HEK293T (cell line): Measurements from ENCODE around the gene TCERG1L.

Experiments
- ARNT ChIP-seq: fragments of 450-650 bp; IDR thresholded peaks from 2 replicates; pipeline ENCODE4 v1.6.1; 2017; ENCODE audit warnings: mild to moderate bottlenecking
- BHLHE40 ChIP-seq: fragments of 450-650 bp; IDR thresholded peaks from 2 replicates; pipeline ENCODE4 v1.6.1; 2016; ENCODE audit warnings: mild to moderate bottlenecking, moderate library complexity, borderline replicate concordance
- CTBP1 ChIP-seq: fragments of 450-650 bp; IDR thresholded peaks from 2 replicates; pipeline ENCODE4 v1.6.1; 2016; ENCODE audit warnings: borderline replicate concordance
- ELF4 ChIP-seq: fragments of 450-650 bp; IDR thresholded peaks from 2 replicates; pipeline ENCODE4 v1.6.1; 2017; ENCODE audit warnings: antibody characterized with exemption
- FOXA1 ChIP-seq: fragments of 450-650 bp; IDR thresholded peaks from 2 replicates; pipeline ENCODE4 v1.6.1; 2016; ENCODE audit warnings: mild to moderate bottlenecking
- FOXM1 ChIP-seq: fragments of 450-650 bp; IDR thresholded peaks from 2 replicates; pipeline ENCODE4 v1.6.1; 2017; ENCODE audit warnings: mild to moderate bottlenecking, borderline replicate concordance
- NFRKB ChIP-seq: fragments of 450-650 bp; IDR thresholded peaks from 2 replicates; pipeline ENCODE4 v1.6.1; 2016; ENCODE audit warnings: mild to moderate bottlenecking, moderate library complexity
- SP1 ChIP-seq: fragments of 450-650 bp; IDR thresholded peaks from 2 replicates; pipeline ENCODE4 v1.6.1; 2017
- TARDBP ChIP-seq: fragments of 450-650 bp; IDR thresholded peaks from 2 replicates; pipeline ENCODE4 v1.6.1; 2016
- ZNF384 ChIP-seq: fragments of 450-650 bp; IDR thresholded peaks from 2 replicates; pipeline ENCODE4 v1.6.1; 2016

DNA sequence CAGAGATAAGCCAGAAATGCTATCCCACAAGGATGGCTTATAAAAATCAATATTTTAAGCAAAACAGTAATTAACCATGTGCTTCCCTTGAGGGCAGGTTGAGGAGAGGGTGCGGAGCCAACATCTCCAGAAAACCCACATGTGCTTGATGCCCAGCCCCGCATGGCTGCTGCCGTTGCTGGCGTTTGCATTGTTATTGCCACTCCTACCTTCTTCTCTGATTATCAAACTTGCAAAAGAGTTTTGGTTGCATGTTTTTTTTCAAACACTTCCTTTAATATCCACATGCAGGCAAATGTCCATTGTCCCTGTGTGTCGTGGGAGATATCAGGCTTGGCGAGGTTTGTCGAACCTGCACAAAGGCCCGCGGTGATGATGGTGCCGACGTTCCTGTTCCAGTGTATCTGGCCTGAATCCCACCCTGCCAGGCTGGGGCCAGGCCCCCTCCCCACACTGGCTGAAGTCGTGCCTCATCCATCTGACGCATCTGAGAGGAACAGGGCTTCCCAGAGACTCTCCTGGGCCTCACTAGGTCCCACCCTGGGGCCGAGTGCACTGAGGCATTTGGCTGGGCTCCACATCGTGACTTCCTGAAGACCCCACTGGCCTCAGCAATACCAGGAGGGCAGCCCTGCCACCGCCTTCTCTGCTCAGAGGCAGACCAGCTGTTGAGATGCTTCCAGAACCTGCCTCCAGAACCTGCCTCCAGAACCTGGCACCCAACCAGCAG lies 40.9 kb downstream of the TCERG1L start:
- TF ChIP-seq TARDBP (no peak), ELF4 (no peak), CTBP1 (no peak), ARNT (no peak), ZNF384 (no peak), FOXM1 (no peak), BHLHE40 (no peak), FOXA1 (no peak), SP1 (no peak), NFRKB (no peak)
